Gastroesophageal sphincter (tissue), 3 donors: ENCODE measurements around the gene ACTL8.

Experiments used
- POLR2A ChIP-seq, 2 donors: fragments of 450-650 bp; IDR thresholded peaks; one replicate each; pipeline ENCODE4 v1.6.1; 2017; ENCODE audit warnings: antibody characterized with exemption in 2 of 2, mild to moderate bottlenecking in 2 of 2, moderate library complexity in 1 of 2
- POLR2AphosphoS5 ChIP-seq: sonication (generic); formaldehyde crosslinking; IDR thresholded peaks from one replicate; pipeline ENCODE4 v1.6.1; 2017; ENCODE audit warnings: antibody characterized with exemption
- TF ChIP-seq, protein P1 (sequence below), 4 experiments: fragments of 200-600 bp in 2 of 4; fragments of 450-650 bp in 2 of 4; sonication (generic) in 1 of 4; IDR thresholded peaks; one replicate each; pipeline ENCODE4 v1.5.1; 2017 to 2019; ENCODE audit warnings: antibody characterized with exemption in 4 of 4, mild to moderate bottlenecking in 2 of 4, moderate library complexity in 2 of 4

DNA sequence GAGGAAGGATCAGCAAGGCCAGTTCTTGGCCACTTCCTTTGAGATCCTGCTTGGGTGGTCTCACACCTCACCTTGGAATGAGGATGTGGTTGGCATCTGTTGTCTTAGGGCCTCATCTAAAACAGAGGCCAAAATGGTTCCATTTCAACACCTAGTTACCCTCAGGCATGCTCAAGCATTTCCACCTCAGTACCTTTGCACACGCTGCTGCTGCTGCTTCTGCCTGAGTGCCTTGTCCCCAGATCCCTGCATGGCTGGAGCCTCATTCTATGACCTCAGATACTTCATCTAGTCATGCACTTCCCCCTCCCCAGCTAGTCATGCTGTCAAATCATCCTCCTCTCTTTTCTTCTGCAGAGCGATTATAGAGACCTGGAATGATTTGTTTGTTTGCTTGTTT lies 86.8 kb downstream of the ACTL8 start:
- TF ChIP-seq, protein P1, sequence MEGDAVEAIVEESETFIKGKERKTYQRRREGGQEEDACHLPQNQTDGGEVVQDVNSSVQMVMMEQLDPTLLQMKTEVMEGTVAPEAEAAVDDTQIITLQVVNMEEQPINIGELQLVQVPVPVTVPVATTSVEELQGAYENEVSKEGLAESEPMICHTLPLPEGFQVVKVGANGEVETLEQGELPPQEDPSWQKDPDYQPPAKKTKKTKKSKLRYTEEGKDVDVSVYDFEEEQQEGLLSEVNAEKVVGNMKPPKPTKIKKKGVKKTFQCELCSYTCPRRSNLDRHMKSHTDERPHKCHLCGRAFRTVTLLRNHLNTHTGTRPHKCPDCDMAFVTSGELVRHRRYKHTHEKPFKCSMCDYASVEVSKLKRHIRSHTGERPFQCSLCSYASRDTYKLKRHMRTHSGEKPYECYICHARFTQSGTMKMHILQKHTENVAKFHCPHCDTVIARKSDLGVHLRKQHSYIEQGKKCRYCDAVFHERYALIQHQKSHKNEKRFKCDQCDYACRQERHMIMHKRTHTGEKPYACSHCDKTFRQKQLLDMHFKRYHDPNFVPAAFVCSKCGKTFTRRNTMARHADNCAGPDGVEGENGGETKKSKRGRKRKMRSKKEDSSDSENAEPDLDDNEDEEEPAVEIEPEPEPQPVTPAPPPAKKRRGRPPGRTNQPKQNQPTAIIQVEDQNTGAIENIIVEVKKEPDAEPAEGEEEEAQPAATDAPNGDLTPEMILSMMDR (IDR thresholded peaks at IDR 0.05) = no peak
- no peak for TF ChIP-seq POLR2AphosphoS5
- no peak for TF ChIP-seq POLR2A (IDR thresholded peaks at IDR 0.05)
